ENCODE data around the gene BBC3.
"Not testable (repeated sequence)": the region's sequence is repeated elsewhere in the genome, so short reads cannot be mapped to it uniquely, and the experiment has no call there.

Gene BBC3, protein sequence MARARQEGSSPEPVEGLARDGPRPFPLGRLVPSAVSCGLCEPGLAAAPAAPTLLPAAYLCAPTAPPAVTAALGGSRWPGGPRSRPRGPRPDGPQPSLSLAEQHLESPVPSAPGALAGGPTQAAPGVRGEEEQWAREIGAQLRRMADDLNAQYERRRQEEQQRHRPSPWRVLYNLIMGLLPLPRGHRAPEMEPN

DNA sequence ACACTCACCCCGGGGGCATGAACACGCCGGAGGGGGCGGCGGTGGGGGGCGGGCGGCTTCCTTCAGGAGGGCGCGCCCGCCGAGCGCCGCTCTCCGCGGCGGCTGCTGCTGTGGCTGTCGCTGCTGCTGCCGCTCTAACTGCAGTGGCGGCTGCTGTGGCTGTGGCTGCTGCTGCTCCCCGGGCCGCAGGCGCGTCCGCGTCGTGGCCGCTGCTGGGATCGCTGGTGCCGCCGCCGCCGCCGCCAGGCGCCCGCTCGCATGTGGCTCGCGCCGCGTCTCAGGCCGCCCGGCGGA is at the start of gene BBC3:
TSS of gene BBC3 (minus strand) at position 279 of the 294 bp plus-strand sequence. CDS start 2,768 bp downstream, outside the sequence.
- DNase-seq, result no peak

DNA sequence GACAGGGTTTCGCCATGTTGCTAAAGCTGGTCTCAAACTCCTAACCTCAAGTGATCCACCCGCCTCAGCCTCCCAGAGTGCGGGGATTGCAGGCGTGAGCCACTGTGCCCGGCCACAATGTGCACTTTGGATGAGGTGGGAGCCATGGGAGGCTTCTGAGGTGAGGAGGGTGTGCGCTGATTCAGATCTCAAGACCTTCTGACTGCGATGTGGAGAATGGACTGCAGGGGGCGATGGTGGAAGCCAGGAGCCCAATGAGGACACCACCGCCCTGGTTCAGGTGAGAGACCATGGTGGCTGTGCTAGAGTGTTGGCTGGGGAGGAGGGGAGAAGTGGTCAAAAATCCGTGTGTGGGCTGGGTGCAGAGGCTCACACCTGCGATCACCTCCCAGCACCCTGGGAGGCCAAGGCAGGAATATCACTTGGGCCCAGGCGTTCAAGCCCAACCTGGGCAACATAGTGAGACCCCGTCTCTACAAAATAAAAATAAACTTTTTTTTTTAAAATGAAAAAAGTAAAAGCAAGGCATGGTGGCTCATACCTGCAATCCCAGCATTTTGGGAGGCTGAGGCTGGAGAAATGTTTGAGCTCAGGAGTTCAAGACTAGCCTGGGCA is 49.3 kb upstream of the BBC3 start:
- DNase-seq, result peak; percentile 62

DNA sequence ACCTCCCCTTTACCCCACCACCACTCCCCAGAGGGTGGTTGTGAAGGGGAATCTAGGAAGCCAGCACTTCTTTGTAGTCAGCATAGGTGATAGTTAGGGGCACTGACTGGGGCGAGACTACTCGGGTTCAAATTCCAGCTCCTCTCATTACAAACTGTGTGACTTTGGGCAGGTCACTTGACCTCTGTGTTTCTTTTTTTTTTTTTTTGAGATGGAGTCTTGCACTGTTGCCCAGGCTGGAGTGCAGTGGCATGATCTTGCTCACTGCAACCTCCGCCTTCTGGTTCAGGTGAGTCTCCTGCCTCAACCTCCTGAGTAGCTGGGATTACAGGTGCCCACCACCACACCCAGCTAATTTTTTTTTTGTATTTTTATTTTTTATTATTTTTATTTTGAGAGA is 45.5 kb upstream of the BBC3 start:
- DNase-seq, result not testable (repeated sequence)

DNA sequence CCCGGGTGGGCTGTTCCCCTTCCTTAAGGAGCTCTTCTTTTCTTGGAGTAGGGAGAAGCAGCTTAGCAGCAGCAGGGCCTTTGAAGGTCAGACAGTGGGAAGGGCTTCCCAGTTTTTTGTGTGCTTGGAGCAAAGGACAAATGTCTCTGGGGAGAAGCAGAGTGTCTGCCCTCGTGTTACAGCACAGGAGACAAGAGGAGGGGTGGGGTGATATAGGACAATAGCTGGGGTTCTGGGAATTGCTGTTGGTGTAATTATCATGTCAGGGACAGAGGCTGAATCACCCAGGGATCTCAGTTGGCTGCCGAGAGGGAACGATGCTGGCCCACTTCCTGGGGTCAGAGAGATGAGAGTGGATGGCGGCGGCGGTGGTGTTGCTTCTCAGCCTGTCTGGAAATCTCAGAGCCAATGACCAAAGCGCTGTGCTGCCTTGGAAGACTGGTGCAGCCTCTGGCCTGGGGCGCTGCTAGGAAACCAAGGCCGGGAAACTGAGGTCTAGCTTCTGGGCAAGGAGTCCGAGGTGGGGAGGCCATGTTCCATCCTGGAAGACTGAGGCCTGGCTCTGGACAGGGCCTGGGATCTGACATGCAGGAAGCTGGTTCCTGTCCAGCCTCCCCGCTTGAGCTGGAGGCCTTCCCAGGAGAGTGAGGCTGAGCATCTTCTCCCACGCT is 44.9 kb upstream of the BBC3 start:
- no peak for DNase-seq

DNA sequence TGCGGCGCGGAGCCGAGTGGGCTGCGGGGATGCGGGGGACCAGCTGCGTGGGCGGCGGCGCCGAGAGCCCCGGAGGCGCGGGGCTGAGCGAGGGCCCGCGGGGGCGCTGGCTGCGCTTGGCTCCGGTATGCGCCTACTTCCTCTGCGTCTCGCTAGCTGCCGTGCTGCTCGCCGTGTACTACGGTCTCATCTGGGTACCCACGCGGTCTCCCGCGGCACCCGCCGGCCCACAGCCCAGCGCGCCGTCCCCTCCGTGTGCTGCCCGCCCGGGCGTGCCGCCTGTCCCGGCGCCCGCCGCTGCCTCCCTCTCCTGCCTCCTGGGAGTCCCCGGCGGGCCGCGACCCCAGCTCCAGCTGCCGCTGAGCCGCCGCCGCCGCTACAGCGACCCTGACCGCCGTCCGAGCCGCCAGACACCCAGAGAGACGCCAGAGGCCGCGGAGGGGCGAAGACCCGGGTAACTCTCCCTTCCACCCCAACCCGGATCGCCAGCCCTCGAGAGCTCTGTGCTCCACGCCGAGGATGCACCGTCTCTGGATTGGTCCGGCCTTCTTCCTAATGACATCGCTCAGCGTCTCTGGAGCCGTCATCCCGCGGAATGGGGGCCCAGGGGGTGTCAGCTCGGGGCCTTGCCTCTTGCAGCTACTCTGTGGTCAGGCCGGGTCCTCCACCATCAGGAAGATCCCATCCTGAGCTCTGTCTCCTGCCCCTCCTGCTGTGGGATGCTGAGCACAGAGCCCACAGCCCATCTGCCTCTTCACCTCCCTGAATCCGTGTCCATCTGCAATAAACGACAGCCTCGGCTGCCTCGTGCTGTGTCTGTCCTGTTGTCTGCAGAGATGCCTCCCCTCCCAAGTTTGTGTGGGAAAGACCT is 44.1 kb upstream of the BBC3 start:
- no peak for DNase-seq

DNA sequence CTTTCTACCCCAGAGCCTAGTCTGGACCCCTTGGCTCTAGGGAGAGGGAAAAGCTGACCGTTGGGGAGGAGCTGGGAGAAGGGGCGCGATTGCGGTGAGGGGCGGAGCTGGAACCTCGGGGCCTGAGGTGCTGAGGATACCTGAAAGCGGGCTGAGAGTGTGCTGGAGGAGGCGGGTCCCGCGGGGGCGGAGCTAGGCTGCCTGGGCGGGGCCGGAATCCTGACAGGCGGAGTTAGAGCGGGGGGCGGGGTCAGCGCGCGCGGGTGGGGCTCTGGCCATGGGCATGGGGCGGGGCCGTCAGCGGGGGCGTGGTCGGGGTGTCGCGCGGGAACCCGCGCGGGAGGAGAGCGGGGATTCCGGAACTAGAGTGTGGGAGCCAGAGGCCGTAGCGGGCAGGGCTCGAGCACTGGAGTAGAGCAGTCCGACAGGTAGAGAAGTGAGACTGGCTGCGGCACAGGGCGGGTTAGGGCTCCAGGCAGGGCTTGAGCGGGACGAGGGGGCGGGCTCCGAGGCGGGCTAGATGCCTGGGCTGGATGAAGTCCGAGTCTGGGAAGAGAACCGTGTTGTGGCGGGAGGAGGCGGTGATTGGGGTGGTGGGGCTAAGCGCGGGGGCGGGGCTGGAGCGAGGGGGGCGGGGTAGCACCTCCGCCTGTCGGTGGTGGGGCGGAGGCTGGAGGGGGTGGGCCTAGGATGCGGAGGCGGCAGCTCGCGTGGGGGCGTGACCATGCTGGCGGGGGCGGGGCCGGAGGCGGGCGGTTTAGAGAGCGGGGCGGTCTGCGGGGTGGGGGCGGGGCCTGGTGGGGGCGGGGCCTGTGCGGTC is 43.3 kb upstream of the BBC3 start, which contains the start of gene INAFM1:
TSS of gene INAFM1 (plus strand) at position 815 of the 820 bp plus-strand sequence. CDS start 35 bp downstream, outside the sequence.
- peak; percentile 97 for DNase-seq

DNA sequence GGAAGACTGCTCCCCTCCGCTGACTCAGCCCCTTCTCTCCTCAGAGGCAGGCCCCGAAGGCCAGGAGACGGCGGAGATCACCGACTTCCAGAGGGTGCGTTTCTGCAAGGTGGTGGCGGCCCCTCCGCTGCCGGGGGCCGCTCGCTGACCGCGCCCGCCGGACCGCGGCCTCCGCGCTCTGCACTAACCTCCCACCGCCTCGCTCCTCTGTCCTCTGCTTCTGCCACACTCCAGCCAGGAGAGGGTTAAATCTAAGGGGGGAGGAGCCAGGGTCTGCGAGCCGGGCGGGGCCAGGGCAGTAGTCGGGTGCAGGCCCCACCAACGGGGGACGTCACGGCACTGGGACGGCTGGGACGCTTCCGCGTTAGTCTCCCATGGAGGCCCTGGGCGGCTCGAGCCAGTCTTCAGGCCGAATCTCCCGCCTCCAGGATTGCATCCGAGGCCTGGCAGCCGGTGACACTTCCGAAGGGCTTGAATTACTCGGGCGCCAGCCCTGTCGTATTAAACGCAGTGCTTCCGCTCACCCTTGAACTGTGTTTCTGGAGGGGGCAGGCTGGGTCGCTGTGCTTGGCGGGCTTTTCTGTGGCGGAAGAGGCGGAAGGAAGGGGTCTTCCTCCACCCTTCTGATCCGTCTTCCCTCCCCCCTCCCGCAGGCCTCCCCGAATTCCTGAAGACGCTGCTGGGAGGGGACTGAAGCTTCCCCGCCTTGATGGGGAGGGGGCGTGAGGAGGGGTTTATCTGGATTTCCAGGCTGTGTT is 42.5 kb upstream of the BBC3 start:
- DNase-seq, result peak; percentile 99

DNA sequence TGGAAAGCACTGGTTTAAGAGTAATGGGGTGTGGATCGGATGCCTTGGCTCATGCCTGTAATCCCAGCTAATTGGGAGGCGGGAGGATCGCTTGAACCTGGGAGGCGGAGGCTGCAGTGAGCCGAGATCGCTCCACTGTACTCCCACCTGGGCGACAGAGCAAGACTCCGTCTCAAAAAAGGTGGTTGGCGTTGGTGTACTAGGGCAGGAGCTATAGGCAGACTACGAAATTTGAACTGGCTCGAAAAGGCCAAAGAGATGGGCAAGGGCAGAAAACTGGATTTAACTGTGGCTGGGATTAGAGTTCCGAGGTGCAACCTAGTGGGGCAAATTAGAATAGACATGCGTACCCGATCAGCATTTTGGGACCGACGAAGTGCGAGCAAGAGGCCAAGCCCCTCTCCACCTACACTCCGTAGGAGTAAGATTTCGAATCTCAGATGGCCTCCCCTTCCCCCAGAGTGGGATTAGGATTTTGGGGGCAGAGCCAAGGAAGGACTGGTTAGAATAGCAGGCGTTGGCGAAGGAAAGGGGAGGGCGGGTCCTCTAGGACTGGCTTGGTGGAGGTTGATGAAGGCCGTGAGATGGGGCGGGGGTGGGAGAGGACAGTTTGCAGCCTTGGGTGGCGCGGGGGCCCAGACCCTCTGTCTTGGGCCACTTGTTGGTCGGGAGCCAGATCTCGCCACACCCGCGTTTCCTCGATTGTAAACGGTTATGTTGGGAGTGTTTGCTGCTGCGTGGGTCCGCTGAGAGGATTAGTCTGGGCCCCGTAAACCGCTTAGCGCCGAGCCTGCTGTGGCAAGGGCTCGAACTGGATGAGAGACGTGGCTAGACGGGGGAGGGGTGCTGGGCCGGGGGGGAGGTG is 41.7 kb upstream of the BBC3 start:
- DNase-seq, result peak; percentile 81

DNA sequence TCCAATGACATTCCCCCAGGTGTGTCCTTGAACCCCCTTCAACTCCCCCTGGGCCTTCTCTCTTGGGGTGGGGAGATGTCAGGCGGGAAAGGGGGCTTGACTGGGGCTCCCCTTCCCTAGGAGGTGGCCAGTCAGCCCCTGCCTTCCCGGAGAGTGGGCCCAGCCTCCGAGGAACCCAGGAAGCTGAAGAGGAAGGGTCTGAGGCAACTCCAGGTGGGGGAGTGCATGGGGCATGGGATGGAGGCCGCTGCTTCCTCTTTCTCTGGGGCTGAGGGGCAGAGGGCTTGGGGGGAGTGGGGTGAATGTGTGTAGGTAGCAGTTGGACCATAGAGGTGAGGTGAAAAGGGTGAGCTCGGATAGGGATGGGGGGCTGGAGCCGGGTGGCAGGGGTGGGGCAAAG is 41.0 kb upstream of the BBC3 start:
- DNase-seq, result no peak

DNA sequence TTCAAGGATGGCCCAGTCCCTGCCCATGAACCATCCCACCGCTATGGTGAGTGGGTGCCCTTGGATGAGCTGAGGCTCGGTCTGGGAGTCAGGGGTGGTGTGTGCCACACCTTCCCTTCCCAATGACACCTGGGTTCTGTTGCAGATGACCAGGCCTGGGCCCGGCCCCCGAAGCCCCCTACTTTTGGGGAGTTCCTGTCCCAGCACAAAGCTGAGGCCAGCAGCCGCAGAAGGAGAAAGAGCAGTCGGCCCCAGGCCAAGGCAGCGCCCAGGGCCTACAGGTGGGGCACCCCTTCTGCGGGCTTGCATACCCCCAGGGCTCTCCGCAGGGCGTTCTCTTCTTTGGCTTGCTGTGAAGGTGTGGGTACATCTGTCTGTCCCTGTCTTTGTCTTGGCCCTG is 39.4 kb upstream of the BBC3 start:
- no peak for DNase-seq

DNA sequence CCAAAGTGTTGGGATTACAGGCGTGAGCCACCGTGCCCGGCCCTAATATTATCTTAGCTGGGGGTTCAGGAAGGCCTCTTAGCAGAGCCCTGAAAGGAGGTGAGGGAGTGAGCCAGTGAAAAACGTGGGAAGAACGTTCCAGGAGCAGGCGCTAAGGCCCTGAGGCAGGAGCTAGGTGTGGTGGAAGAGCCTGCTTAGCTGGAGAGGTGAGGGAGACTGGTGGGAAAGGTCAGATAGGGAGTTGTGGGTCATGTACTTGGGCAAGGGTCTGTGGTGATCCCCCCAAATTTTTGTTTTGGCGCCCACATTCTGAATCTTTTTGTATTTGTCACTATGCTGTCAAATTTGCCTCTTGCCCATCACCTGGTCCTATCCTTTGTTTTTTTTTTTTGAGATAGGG is 38.6 kb upstream of the BBC3 start:
- DNase-seq, result no peak

DNA sequence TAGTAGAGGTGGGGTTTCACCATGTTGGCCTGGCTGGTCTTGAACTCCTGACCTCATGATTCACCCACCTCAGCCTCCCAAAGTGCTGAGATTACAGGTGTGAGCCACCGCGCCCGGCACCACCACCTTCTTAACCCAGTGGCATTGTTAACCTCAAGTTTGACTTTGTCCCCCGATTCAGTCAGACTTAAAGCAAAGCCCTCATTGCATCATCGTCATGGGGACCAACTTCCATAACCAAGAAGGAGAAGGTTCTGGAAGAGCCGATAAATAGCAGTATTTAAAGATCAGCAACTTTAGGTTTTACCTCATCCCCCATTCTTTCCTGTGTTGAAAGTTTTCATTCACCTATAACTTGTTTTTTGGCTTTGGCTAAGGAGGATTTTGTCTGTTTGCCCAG is 37.0 kb upstream of the BBC3 start:
- DNase-seq, result no peak

DNA sequence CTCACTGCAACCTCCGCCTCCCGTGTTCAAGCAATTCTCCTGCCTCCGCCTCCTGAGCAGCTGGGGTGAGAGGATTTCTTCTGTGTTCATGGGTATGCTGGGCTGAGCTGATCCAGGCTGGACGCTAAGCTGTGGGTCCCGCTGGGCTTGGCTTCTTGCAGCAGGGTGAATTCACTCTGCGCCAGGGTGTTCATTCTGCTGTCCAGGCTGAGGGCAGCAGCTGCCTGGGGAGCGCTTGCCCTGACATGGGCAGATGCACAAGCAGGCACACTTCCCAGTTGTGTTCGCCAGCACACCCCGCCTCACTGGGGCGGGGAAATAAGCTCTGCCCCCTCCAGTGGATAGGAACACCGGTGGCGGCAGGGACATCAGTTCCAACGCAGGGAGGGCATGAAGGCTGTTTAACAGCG is 36.4 kb upstream of the BBC3 start:
- DNase-seq, result no peak

DNA sequence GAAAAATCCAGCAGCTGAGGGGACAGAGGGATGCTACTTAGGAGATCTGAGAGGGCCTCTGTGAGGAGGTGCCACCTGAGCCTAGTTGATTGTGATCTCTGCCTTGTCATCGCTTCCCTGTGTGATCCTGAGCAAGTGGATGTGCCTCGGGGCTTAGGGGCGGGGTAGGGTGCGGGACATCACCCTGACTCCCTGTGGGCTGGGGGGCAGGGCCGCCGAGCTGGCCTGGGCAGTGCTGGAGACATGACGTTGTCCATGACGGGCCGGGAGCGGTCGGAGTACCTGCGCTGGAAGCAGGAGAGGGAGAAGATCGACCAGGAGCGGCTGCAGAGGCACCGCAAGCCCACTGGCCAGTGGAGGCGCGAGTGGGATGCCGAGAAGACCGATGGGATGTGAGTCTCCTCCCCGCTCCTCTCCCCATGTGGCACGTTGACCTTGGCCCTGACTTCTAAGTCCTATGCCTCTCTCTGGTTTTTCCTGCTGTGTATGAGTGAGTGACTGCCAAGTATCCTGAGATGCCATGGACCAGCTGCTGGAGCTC is 35.5 kb upstream of the BBC3 start:
- DNase-seq, result no peak

DNA sequence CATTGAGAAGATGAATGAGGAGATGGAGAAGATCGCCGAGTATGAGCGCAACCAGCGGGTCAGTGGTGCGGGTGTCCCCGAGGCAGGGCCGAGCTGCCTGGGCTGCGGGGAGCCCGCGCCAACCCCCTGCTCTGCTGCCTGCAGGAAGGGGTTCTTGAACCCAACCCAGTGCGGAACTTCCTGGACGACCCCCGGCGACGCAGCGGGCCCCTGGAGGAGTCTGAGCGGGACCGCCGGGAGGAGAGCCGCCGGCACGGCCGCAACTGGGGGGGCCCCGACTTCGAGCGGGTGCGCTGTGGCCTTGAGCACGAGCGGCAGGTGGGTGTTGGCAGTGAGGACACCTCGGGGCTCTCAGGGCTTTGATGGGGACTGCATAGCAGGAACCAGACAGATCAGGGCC is 33.6 kb upstream of the BBC3 start:
- DNase-seq, result no peak

DNA sequence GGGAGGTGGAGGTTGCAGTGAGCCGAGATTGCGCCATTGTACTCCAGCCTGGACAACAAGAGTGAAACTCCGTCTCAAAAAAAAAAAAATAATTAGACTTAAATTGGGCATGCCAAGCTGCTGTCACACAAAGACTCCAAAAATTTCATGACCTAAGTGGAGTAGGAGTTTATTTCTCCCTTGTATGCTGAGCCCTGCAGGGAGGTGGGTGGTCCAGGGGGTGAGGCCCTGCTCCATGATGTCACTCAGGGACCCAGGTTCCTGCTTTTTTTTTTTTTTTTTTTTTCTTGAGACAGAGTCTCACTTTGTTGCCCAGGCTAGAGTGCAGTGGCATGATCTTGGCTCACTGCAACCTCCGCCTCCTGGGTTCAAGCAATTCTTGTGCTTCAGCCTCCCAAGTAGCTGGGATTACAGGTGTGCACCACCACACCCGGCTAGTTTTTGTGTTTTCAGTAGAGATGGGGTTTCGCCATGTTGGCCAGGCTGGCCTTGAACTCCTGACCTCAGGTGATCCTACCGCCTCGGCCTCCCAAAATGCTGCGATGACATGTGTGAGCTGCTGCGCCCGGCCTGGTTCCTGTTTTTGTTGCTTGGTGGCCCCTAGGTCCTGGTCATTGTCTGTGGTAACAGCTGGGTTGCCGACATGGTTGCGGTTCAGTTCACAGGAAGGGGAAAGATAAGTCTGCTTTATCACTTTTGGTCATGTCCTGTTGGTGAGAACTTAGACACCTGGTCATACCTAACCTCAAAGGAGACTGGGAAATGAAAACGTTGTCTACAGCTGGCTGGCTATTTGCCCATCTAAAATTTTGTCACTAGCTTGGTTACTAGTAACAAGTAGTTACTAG is 31.2 kb upstream of the BBC3 start:
- peak; percentile 71 for DNase-seq

DNA sequence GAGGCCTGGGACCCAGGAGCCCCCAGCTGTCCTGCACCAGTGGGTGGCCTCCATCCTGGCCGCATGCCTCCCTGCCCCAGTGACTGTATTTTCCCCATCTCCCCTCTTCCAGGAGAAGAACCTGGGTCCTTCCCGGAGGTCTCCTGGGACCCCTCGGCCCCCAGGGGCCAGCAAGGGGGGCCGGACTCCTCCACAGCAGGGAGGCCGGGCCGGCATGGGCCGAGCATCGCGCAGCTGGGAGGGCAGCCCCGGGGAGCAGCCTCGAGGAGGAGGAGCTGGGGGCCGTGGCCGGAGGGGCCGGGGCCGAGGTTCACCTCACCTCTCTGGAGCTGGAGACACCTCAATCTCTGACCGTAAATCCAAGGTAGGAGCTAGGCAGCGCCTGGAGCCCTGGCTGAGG is 29.5 kb upstream of the BBC3 start:
- DNase-seq, result no peak

DNA sequence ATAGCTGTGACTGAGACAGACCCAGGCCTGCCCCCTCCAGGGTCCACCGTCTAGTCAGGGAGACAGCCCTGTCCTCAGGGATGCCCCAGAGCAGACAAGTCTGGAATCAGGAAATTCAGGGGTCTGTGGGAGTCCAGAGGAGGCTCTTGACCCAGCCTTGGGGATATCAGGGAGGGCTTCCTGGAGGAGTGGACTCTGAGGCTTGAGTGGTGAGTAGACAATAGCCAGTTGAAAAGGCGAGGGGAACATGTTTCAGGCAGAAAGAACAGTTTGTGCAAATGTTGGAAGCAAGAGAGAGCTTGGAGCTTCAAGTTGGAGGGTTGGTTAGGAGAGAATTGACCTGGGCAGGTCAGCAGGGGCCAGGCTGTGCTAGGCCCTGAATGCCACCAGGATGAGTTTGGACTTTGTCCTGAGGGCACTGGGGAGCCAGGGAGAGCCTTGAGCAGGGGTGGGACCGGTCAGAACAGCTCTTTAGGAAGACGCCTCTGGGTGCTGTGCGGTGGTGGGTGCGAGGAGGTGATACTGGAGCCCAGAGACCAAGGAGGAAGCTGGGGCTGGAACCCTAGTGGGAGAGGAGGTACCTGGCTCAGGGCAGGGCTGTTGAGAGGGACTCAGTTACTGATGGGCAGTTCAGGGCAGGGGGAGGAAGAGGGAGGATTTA is 28.0 kb upstream of the BBC3 start:
- DNase-seq, result no peak

DNA sequence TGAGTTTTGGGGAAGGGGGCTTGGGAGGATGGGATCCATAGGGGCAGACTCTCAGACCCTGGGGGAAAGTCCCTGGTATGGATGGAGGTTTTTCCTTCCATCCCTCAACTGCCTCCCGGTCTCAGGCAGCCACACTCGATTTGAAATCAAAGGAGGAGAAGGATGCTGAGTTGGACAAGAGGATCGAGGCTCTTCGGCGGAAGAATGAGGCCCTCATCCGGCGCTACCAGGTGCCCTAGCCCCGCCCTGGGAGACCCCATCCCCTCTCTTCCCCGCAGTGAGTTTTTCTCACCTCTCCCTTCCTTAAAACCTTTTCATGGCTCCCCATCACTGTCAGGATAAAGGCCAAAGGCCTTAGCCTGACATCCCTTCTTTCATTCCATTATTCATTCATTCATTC is 27.4 kb upstream of the BBC3 start:
- DNase-seq, result no peak

All from OCI-M1 (cell line).